GM12891 (cell line): ENCODE results near the gene TMEM121.

Experiments
- PAX5 ChIP-seq: IDR thresholded peaks from 2 replicates; pipeline ENCODE4 v1.6.1; 2011; ENCODE audit warnings: low read length, moderate library complexity, mild to moderate bottlenecking; ENCODE audit not compliant: insufficient read depth, severe bottlenecking
- POLR2A ChIP-seq: IDR thresholded peaks from 2 replicates; pipeline ENCODE4 v1.6.1; 2011; ENCODE audit warnings: low read depth, low read length, control low read depth
- POLR2AphosphoS5 ChIP-seq: IDR thresholded peaks from 2 replicates; pipeline ENCODE4 v1.6.1; 2011; ENCODE audit warnings: low read depth, low read length, control low read depth
- SPI1 ChIP-seq: IDR thresholded peaks from 2 replicates; pipeline ENCODE4 v1.6.1; 2011; ENCODE audit warnings: low read depth, low read length, control low read depth
- TAF1 ChIP-seq: IDR thresholded peaks from 2 replicates; pipeline ENCODE4 v1.6.1; 2011; ENCODE audit warnings: low read depth, low read length, control low read depth

DNA sequence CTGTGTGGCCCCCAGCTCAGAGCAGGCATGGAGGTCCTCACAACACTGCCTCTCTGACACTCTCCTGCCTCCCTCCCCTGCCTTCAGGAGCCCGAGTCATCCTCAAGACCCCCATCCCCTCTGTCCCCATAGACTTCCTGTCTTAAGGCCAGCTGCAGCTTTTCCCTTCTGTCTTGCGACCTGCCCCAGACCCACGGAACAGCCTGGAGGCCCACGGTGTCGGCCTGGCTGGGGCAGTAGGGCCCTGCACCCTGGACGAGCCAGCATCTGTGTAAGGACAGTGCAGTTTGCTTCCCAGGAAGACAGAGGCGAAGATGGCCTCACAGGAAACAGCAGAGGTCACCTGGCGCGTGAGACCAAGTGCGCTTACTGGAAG is 25.7 kb upstream of the TMEM121 start:
- no peak for TF ChIP-seq POLR2AphosphoS5
- TF ChIP-seq POLR2A = no peak
- TF ChIP-seq SPI1 = no peak
- no peak for TF ChIP-seq PAX5
- no peak for TF ChIP-seq TAF1
